HepG2 (cell line): ENCODE results near the gene RAB3GAP1. TPM values are rescaled to one million over a fixed set of nuclear protein-coding genes. Genes with fewer than 3 reads are reported as not detected.

Experiments used
- ATAC-seq: fragments of 200-7000 bp; cut with Tn5 transposase; 3 replicates; pipeline ENCODE4 v1.9.1; 2020; ENCODE audit warnings: mild to moderate bottlenecking, moderate library complexity
- BruUV-seq: library from RNA; stranded (reverse); fragments of 400-500 nt; replicated peaks from 2 replicates; lab custom pipeline; 2021; lab: Mats Ljungman, UMichigan
- CTCF ChIA-PET: fragments of 300-600 bp; formaldehyde crosslinking; extraction: SDS; loops from one replicate; lab custom pipeline; 2021; ENCODE audit warnings: low total read pairs, inconsistent platforms, low intra/inter-chr PET ratio; lab: Yijun Ruan, JAX
- POLR2A ChIA-PET: fragments of 350-600 bp; sonication (Branson Sonifier 250); formaldehyde crosslinking; loops from one replicate; lab custom pipeline; 2020; ENCODE audit warnings: antibody characterized with exemption, inconsistent platforms; lab: Yijun Ruan, JAX
- DNase-seq: peaks from one replicate; pipeline ENCODE4 v3.0.0-alpha.2; 2015; ENCODE audit warnings: low spot score
- FAIRE-seq: peaks from 3 replicates; lab custom pipeline; 2011; peaks lifted over from hg19 to GRCh38; lab: Jason Lieb, UNC
- H2AFZ ChIP-seq: one replicate; pipeline ENCODE4 v1.6.1; 2011; ENCODE audit warnings: low read length, inconsistent platforms
- H3K27ac ChIP-seq: fragments of 300-600 bp; 3 replicates; pipeline ENCODE4 v1.8.0; 2011; ENCODE audit warnings: mixed run types, mild to moderate bottlenecking, mixed read lengths, low read length, inconsistent platforms; ENCODE audit not compliant: insufficient read depth; ENCODE audit errors: extremely low read length
- H3K27me3 ChIP-seq, 2 experiments: fragments of 200-600 bp in 1 of 2; 2 replicates in 1 of 2; 3 replicates in 1 of 2; pipeline versions ENCODE4 v1.6.0 to v1.8.0; 2011; ENCODE audit warnings: low read length in 2 of 2, mild to moderate bottlenecking in 2 of 2, moderate library complexity in 2 of 2, inconsistent platforms in 1 of 2; ENCODE audit not compliant: insufficient read depth in 2 of 2, control insufficient read depth in 1 of 2
- H3K36me3 ChIP-seq, 2 experiments: fragments of 200-600 bp in 1 of 2; replicated peaks in 1 of 2; 2 replicates in 1 of 2; 3 replicates in 1 of 2; pipeline versions ENCODE4 v1.5.1 to v1.8.0; 2011; ENCODE audit warnings: low read length in 2 of 2, inconsistent platforms in 1 of 2; ENCODE audit not compliant: insufficient read depth in 2 of 2, control insufficient read depth in 1 of 2
- H3K4me1 ChIP-seq: 2 replicates; pipeline ENCODE4 v1.5.1; 2012; ENCODE audit warnings: low read length, inconsistent platforms; ENCODE audit not compliant: insufficient read depth
- H3K4me2 ChIP-seq: 2 replicates; pipeline ENCODE4 v1.6.0; 2011; ENCODE audit warnings: low read depth, low read length, inconsistent platforms
- H3K4me3 ChIP-seq, 3 experiments: fragments of 200-600 bp in 1 of 3; sonication (generic), shearing (Covaris generic) in 1 of 3; replicated peaks in 1 of 3; 2 replicates each; pipeline ENCODE4 v1.5.1; 2011 to 2016; ENCODE audit warnings: low read length in 3 of 3, inconsistent platforms in 2 of 3, low read depth in 2 of 3, mild to moderate bottlenecking in 2 of 3, control low read depth in 1 of 3, mixed read lengths in 1 of 3; ENCODE audit not compliant: insufficient read depth in 1 of 3
- H3K79me2 ChIP-seq: one replicate; pipeline ENCODE4 v1.6.1; 2011; ENCODE audit warnings: low read length, inconsistent platforms; ENCODE audit not compliant: insufficient read depth
- H3K9ac ChIP-seq: 2 replicates; pipeline ENCODE4 v1.6.0; 2011; ENCODE audit warnings: mild to moderate bottlenecking, low read depth, low read length, inconsistent platforms; ENCODE audit not compliant: insufficient read depth
- H3K9me3 ChIP-seq: 2 replicates; pipeline ENCODE4 v1.5.1; 2012; ENCODE audit warnings: mild to moderate bottlenecking, low read length
- H4K20me1 ChIP-seq: 2 replicates; pipeline ENCODE4 v1.6.0; 2011; ENCODE audit warnings: inconsistent platforms, mild to moderate bottlenecking, low read length, moderate library complexity; ENCODE audit not compliant: insufficient read depth
- ARID2 ChIP-seq: sonication (generic); formaldehyde crosslinking; IDR thresholded peaks from 2 replicates; pipeline ENCODE4 v1.8.1; 2022; ENCODE audit warnings: mild to moderate bottlenecking, missing genetic modification reagents, borderline replicate concordance
- EZH2 ChIP-seq: conservative IDR thresholded peaks from 2 replicates; pipeline ENCODE4 v1.6.1; 2012; ENCODE audit warnings: mild to moderate bottlenecking, low read depth, low read length, moderate library complexity
- KLF12 ChIP-seq: sonication (generic); formaldehyde crosslinking; IDR thresholded peaks from 2 replicates; pipeline ENCODE4 v1.4.0; 2020; ENCODE audit warnings: missing genetic modification reagents, borderline replicate concordance
- NFIB ChIP-seq: sonication (generic); formaldehyde crosslinking; IDR thresholded peaks from 2 replicates; pipeline ENCODE4 v1.9.0; 2021; ENCODE audit warnings: missing genetic modification reagents, mild to moderate bottlenecking, borderline replicate concordance
- NR2F1 ChIP-seq, 2 experiments: fragments of 450-650 bp in 1 of 2; formaldehyde crosslinking in 1 of 2; IDR thresholded peaks; 2 replicates each; pipeline versions ENCODE4 v1.5.0 to v1.6.1; 2016 to 2020; ENCODE audit warnings: mild to moderate bottlenecking in 1 of 2, missing compliant biosample characterization in 1 of 2, missing genetic modification reagents in 1 of 2, moderate library complexity in 1 of 2
- PPARG ChIP-seq: conservative IDR thresholded peaks from 2 replicates; pipeline ENCODE4 v1.6.1; 2016; ENCODE audit warnings: missing biosample characterization, missing genetic modification reagents
- RAD51 ChIP-seq: fragments of 450-650 bp; IDR thresholded peaks from 2 replicates; pipeline ENCODE4 v1.6.1; 2016; ENCODE audit warnings: borderline replicate concordance
- SCMH1 ChIP-seq: sonication (generic); formaldehyde crosslinking; IDR thresholded peaks from 2 replicates; pipeline ENCODE4 v1.9.0; 2021; ENCODE audit warnings: missing genetic modification reagents, mild to moderate bottlenecking, borderline replicate concordance
- ZIK1 ChIP-seq: sonication (generic); formaldehyde crosslinking; IDR thresholded peaks from 2 replicates; pipeline ENCODE4 v1.5.0; 2020; ENCODE audit warnings: mild to moderate bottlenecking, low read depth, missing genetic modification reagents, borderline replicate concordance
- ZNF101 ChIP-seq: sonication (generic); formaldehyde crosslinking; IDR thresholded peaks from 2 replicates; pipeline ENCODE4 v1.4.0; 2020; ENCODE audit warnings: mild to moderate bottlenecking, low read depth, missing genetic modification reagents, borderline replicate concordance
- ZNF34 ChIP-seq: sonication (generic); formaldehyde crosslinking; IDR thresholded peaks from 2 replicates; pipeline ENCODE4 v1.4.0; 2020; ENCODE audit warnings: mild to moderate bottlenecking, missing genetic modification reagents, borderline replicate concordance
- ZNF350 ChIP-seq: sonication (generic); formaldehyde crosslinking; IDR thresholded peaks from 2 replicates; pipeline ENCODE4 v1.4.0; 2020; ENCODE audit warnings: mild to moderate bottlenecking, low read depth, missing genetic modification reagents, borderline replicate concordance
- ZNF558 ChIP-seq: sonication (generic); formaldehyde crosslinking; IDR thresholded peaks from 2 replicates; pipeline ENCODE4 v1.9.0; 2022; ENCODE audit warnings: mild to moderate bottlenecking, missing genetic modification reagents, borderline replicate concordance
- ZNF589 ChIP-seq: sonication (generic); formaldehyde crosslinking; conservative IDR thresholded peaks from 2 replicates; pipeline ENCODE4 v1.8.0; 2022; ENCODE audit warnings: mild to moderate bottlenecking, moderate library complexity, missing genetic modification reagents
- WGBS: methylation state at CpG from one replicate; pipeline ENCODE4 v1.1.6; 2017; ENCODE audit warnings: low lambda C conversion rate; 5-methylcytosine and 5-hydroxymethylcytosine counted together
- in situ Hi-C: cut with HindIII; loops from 2 replicates; pipeline ENCODE4 v1.10.0; 2017; ENCODE audit warnings: low pct_unique_long_range_greater_than_20kb; ENCODE audit not compliant: extremely low pct_ligation_motif_present
- intact Hi-C: fragments of 100-400 bp; cut with micrococcal nuclease; formaldehyde crosslinking; loops from one replicate; pipeline ENCODE4 v1.10.0; 2022; ENCODE audit not compliant: unreplicated experiment
- polyA plus RNA-seq, 8 experiments: library from polyadenylated mRNA; depleted of rRNA in 3 of 8; stranded (reverse) in 7 of 8; unstranded in 1 of 8; fragments of >200 nt; fragmentation: Illumina TruSeq in 4 of 8; extraction: Trizol in 4 of 8; gene quantifications; 2 replicates each; pipeline versions ENCODE4 v1.2.1 to v1.2.3, GENCODE V29; 2011 to 2016; ENCODE audit warnings: low read depth in 4 of 8, missing spikeins in 1 of 8, mixed read lengths in 1 of 8; ENCODE audit not compliant: insufficient read depth in 1 of 8
- total RNA-seq, 5 experiments: library from RNA; depleted of rRNA; stranded (reverse); fragments of >200 nt; fragmentation: Illumina TruSeq; extraction: Trizol; gene quantifications; 2 replicates each; pipeline ENCODE4 v1.2.3, GENCODE V29; 2016; ENCODE audit warnings: low read depth in 1 of 5
- TF ChIP-seq, protein P1 (sequence below): sonication (generic); formaldehyde crosslinking; IDR thresholded peaks from 2 replicates; pipeline ENCODE4 v1.4.0; 2020; ENCODE audit warnings: mild to moderate bottlenecking, missing genetic modification reagents
- TF ChIP-seq, protein P2 (sequence below): sonication (generic); formaldehyde crosslinking; IDR thresholded peaks from 2 replicates; pipeline ENCODE4 v1.4.0; 2020; ENCODE audit warnings: missing genetic modification reagents
- TF ChIP-seq, protein P3 (sequence below): IDR thresholded peaks from 2 replicates; pipeline ENCODE4 v1.6.1; 2016; ENCODE audit warnings: low read depth, control low read depth
- TF ChIP-seq, protein P4 (sequence below): sonication (generic); formaldehyde crosslinking; IDR thresholded peaks from 2 replicates; pipeline ENCODE4 v1.4.0; 2020; ENCODE audit warnings: missing genetic modification reagents, mild to moderate bottlenecking, borderline replicate concordance

RAB3GAP1 gene
- total and polyA plus RNA-seq, 2 of the 13 experiments (the other 11 are each of a cell fraction or from before 2014, with no cell fraction given): 15.2 to 48.8 TPM

DNA sequence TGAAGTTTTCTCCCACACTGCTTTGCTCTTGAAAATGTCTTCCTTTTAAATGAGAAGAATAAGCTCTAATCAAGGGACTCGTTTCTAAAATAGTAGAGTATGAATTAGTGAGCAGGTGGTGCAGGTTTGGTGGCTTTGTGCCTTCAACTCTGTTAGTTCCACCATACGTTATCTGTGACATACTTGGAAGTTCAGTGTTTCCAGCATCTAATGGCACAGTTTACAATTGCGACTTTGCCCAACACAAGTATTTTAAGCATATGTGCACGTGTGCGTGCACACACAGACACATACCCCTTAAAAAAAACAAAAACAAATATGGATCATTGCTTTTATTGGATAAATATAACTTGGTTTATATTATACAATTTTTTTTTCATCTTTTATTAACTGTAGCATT, 111.8 kb downstream of the RAB3GAP1 start:
- POLR2A ChIA-PET: no interaction called here
- TF ChIP-seq ZNF34 (CRISPR knock-in tag): no peak
- no peak for TF ChIP-seq ZNF558
- TF ChIP-seq, protein P1, sequence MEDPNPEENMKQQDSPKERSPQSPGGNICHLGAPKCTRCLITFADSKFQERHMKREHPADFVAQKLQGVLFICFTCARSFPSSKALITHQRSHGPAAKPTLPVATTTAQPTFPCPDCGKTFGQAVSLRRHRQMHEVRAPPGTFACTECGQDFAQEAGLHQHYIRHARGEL: no peak
- TF ChIP-seq, protein P2, sequence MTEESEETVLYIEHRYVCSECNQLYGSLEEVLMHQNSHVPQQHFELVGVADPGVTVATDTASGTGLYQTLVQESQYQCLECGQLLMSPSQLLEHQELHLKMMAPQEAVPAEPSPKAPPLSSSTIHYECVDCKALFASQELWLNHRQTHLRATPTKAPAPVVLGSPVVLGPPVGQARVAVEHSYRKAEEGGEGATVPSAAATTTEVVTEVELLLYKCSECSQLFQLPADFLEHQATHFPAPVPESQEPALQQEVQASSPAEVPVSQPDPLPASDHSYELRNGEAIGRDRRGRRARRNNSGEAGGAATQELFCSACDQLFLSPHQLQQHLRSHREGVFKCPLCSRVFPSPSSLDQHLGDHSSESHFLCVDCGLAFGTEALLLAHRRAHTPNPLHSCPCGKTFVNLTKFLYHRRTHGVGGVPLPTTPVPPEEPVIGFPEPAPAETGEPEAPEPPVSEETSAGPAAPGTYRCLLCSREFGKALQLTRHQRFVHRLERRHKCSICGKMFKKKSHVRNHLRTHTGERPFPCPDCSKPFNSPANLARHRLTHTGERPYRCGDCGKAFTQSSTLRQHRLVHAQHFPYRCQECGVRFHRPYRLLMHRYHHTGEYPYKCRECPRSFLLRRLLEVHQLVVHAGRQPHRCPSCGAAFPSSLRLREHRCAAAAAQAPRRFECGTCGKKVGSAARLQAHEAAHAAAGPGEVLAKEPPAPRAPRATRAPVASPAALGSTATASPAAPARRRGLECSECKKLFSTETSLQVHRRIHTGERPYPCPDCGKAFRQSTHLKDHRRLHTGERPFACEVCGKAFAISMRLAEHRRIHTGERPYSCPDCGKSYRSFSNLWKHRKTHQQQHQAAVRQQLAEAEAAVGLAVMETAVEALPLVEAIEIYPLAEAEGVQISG (CRISPR knock-in tag): no peak
- no peak for TF ChIP-seq SCMH1 (CRISPR knock-in tag)
- TF ChIP-seq PPARG: no peak
- no peak for TF ChIP-seq KLF12 (CRISPR knock-in tag)
- TF ChIP-seq NR2F1 (CRISPR knock-in tag; IDR thresholded peaks at IDR 0.05): no peak
- TF ChIP-seq ZNF101 (CRISPR knock-in tag): no peak
- no peak for TF ChIP-seq ZNF589
- TF ChIP-seq ZIK1 (CRISPR knock-in tag): no peak
- TF ChIP-seq ARID2 (CRISPR knock-in tag): no peak
- TF ChIP-seq ZNF350 (CRISPR knock-in tag): no peak
- no peak for TF ChIP-seq NFIB (CRISPR knock-in tag)
- TF ChIP-seq, protein P3, sequence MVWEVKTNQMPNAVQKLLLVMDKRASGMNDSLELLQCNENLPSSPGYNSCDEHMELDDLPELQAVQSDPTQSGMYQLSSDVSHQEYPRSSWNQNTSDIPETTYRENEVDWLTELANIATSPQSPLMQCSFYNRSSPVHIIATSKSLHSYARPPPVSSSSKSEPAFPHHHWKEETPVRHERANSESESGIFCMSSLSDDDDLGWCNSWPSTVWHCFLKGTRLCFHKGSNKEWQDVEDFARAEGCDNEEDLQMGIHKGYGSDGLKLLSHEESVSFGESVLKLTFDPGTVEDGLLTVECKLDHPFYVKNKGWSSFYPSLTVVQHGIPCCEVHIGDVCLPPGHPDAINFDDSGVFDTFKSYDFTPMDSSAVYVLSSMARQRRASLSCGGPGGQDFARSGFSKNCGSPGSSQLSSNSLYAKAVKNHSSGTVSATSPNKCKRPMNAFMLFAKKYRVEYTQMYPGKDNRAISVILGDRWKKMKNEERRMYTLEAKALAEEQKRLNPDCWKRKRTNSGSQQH (CRISPR knock-in tag): no peak
- TF ChIP-seq, protein P4, sequence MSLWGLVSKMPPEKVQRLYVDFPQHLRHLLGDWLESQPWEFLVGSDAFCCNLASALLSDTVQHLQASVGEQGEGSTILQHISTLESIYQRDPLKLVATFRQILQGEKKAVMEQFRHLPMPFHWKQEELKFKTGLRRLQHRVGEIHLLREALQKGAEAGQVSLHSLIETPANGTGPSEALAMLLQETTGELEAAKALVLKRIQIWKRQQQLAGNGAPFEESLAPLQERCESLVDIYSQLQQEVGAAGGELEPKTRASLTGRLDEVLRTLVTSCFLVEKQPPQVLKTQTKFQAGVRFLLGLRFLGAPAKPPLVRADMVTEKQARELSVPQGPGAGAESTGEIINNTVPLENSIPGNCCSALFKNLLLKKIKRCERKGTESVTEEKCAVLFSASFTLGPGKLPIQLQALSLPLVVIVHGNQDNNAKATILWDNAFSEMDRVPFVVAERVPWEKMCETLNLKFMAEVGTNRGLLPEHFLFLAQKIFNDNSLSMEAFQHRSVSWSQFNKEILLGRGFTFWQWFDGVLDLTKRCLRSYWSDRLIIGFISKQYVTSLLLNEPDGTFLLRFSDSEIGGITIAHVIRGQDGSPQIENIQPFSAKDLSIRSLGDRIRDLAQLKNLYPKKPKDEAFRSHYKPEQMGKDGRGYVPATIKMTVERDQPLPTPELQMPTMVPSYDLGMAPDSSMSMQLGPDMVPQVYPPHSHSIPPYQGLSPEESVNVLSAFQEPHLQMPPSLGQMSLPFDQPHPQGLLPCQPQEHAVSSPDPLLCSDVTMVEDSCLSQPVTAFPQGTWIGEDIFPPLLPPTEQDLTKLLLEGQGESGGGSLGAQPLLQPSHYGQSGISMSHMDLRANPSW (CRISPR knock-in tag): no peak
- no peak for TF ChIP-seq RAD51
- no peak for TF ChIP-seq EZH2

More for the DNA sequence above, 111.8 kb downstream of the RAB3GAP1 start:
- Histone ChIP-seq H3K9me3 (no peaks in the 10 kb centered on the region), H3K4me1 (no peaks in the 10 kb centered on the region), H3K27ac (no peak overlapping the region), H3K4me2 (no peak overlapping the region), H3K9ac (no peak overlapping the region), H3K79me2 (no peaks in the 10 kb centered on the region), H3K4me3 (no peak overlapping the region), H3K27me3 (no peaks in the 10 kb centered on the region), H4K20me1 (no peaks in the 10 kb centered on the region), H2AFZ (no peak overlapping the region), H3K36me3 (peaks cover 24 to 66% of the 10 kb centered on the region in 2 experiments)
- DNase-seq (no peak), ATAC-seq (no peak), FAIRE-seq (no peak)
- WGBS: 98% methylated on average over 5 of the region's 5 CpGs
- no TSS peak for BruUV-seq
- CTCF ChIA-PET: no interaction called here
- in situ Hi-C loops: no loop called here
- intact Hi-C loops: no loop called here
